GM15510 (cell line): ENCODE measurements around the gene CNGA1.

Experiments used
- POLR2A ChIP-seq: IDR thresholded peaks from 3 replicates; pipeline ENCODE4 v1.6.1; 2011; ENCODE audit warnings: borderline replicate concordance; ENCODE audit not compliant: insufficient read length; ENCODE audit errors: extremely low read depth

CNGA1 gene

GRCh38 chr4:48016141-48017107 lies at the start of gene CNGA1, which contains the start of gene NIPAL1:
CNGA1 (minus strand) TSS chr4:48016681; CDS start chr4:47952689, 63,992 bp downstream.
NIPAL1 (plus strand) TSS chr4:48016772; CDS start chr4:48016840, 68 bp downstream.
- TF ChIP-seq POLR2A, result peak; percentile 41

DNA sequence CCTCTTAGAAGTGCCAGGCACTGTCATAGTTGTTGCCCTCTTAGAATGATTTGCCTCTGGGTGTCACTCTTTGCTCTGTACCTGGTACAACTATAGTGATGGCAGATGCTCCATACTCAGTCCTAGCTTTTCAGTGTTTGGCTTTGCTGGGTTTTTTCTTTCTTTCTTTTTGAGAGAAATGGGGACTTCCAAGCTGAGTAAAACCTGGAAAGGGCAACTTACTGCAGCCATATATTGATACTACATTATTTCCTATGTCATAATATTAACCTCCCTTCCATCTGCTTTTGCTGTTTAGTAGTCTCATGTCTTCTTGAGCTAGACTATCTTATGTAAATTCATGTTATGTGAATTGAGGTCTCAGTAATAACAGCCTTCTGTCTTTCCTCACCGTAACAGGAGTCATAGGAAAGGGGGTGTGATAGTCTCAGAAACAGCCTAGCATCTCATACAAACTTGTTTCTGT lies 49.1 kb upstream of the CNGA1 start:
- no peak for TF ChIP-seq POLR2A

- TF ChIP-seq POLR2A, result no peak
These were observed 47.9 kb upstream of the CNGA1 start for GRCh38 chr4:48064349-48064748.

- TF ChIP-seq POLR2A, result no peak
These were observed 42.4 kb upstream of the CNGA1 start for GRCh38 chr4:48058617-48059530.

GRCh38 chr4:48051078-48051477 lies 34.6 kb upstream of the CNGA1 start:
- TF ChIP-seq POLR2A, result no peak

- TF ChIP-seq POLR2A, result no peak
These were observed 33.0 kb upstream of the CNGA1 start for GRCh38 chr4:48049483-48049882.

GRCh38 chr4:48047896-48048295 lies 31.4 kb upstream of the CNGA1 start:
- no peak for TF ChIP-seq POLR2A

DNA sequence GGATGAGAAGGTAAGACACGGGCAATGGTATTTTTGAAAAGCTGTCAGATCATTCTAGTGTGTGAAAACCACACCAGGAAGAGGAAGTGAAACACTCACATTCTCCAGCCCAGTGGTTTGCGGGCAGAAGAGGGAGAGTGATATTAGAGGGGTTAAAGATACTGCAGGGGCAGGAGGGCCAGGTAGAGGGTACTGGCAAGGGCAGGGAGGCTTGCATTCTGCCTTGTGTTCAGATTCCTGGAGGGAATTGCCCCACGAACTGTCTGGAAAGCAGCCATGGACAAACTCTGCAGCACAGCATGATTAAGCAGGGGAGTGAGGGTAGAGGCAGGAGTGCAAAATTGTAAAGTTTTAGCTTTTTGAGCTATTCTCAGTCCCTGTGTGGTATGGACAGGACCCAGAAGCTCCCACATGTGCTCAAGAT lies 31.0 kb upstream of the CNGA1 start:
- TF ChIP-seq POLR2A, result no peak

GRCh38 chr4:48046059-48046458 lies 29.6 kb upstream of the CNGA1 start:
- no peak for TF ChIP-seq POLR2A

DNA sequence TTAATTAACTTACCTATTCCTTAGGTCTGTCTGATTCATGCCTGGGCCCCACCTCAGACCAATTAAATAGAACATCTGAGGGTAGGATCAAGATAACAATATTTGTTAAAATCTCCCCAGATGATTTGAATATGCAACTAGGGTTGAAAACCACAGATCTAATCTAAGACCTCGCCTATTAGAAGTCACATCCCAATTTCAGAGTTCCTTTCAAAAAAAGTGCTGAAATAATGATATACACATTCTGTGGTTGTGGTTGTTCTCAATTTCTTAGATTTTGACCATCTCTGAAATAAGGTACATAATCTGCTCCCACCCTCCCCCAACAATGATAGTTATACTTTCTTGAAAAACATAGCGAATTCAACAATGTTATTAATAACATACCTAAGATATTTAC lies 27.8 kb upstream of the CNGA1 start:
- TF ChIP-seq POLR2A, result no peak

DNA sequence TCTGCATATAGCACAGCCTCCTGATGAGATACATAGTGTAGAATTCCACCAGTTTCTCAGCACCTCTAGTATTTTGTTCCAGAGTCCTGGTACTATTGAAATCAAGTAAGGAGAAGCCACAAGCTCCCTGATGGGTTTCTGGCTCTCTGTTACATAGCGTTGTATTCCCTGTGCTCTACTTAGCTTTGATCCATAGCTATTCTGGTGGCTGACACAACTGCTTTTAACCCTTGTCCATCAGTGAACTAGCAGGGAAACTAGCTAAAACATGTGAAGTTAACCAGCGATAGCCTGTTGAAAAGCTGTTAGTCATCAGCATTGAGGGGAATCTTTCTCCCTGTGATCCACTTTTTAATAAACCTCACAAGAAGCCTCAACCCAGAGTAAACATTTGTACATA lies 27.0 kb upstream of the CNGA1 start:
- no peak for TF ChIP-seq POLR2A

- TF ChIP-seq POLR2A, result no peak
These were observed 26.5 kb upstream of the CNGA1 start for GRCh38 chr4:48042979-48043461.

GRCh38 chr4:48041535-48042137 lies 25.2 kb upstream of the CNGA1 start:
- TF ChIP-seq POLR2A, result no peak

DNA sequence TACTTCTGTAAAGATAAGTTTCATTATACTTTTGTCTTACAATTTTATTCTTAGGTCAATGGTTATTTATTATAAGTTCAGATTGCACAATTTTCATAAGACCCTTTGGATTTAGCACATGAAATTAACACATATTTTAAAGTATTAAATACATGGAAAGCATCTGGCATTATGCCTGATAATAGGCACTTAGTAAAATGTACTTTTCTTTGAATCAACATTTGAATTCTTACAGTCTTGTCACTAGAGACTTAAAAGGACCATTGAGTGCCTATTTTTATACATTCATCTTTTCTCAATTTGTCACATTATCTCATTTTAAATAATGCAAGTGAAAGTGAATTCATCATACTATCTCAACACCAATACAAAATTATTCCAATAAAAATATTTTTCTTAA lies 23.1 kb upstream of the CNGA1 start:
- TF ChIP-seq POLR2A, result no peak
